ENCODE measurements around the gene OR6B3.

Gene OR6B3

GRCh38 chr2:240077442-240077841, 24.1 kb upstream of the OR6B3 start:
- no peaks in the 10 kb centered on the region for H3K27me3 ChIP-seq (ENCODE audit: low read length)
- no peak overlapping the region for H3K9ac ChIP-seq (ENCODE audit: low read length)
- H3F3A ChIP-seq (ENCODE audit: insufficient read depth), result no peaks in the 10 kb centered on the region
- peaks cover 12% of the 10 kb centered on the region; the same call in 1 of the 2 replicates for H3K9me3 ChIP-seq (ENCODE audit: insufficient read depth, low read length)
- H3K27ac ChIP-seq (ENCODE audit: low read depth, low read length), result no peak overlapping the region
- no peak for TF ChIP-seq EZH2phosphoT487 (conservative IDR thresholded peaks at IDR 0.05; ENCODE audit: low read length)
- TF ChIP-seq, protein P1, sequence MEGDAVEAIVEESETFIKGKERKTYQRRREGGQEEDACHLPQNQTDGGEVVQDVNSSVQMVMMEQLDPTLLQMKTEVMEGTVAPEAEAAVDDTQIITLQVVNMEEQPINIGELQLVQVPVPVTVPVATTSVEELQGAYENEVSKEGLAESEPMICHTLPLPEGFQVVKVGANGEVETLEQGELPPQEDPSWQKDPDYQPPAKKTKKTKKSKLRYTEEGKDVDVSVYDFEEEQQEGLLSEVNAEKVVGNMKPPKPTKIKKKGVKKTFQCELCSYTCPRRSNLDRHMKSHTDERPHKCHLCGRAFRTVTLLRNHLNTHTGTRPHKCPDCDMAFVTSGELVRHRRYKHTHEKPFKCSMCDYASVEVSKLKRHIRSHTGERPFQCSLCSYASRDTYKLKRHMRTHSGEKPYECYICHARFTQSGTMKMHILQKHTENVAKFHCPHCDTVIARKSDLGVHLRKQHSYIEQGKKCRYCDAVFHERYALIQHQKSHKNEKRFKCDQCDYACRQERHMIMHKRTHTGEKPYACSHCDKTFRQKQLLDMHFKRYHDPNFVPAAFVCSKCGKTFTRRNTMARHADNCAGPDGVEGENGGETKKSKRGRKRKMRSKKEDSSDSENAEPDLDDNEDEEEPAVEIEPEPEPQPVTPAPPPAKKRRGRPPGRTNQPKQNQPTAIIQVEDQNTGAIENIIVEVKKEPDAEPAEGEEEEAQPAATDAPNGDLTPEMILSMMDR (IDR thresholded peaks at IDR 0.05; ENCODE audit: insufficient read depth, low read length, poor library complexity, severe bottlenecking), result no peak
- H3K9me2 ChIP-seq (replicated peaks; ENCODE audit: insufficient read depth, low read length), result no peaks in the 10 kb centered on the region
- no peaks in the 10 kb centered on the region for H4K20me1 ChIP-seq (ENCODE audit: low read depth, low read length)
- H3K79me2 ChIP-seq (ENCODE audit: insufficient read depth, low read length), result no peaks in the 10 kb centered on the region
- no peak overlapping the region for H3K4me2 ChIP-seq (ENCODE audit: low read depth, low read length, poor library complexity, severe bottlenecking)
- no peak overlapping the region for H2AFZ ChIP-seq (ENCODE audit: low read depth, low read length, severe bottlenecking)
- H3K4me3 ChIP-seq (ENCODE audit: insufficient read depth, low read length, poor library complexity, severe bottlenecking), result no peak overlapping the region
- H3K36me3 ChIP-seq (ENCODE audit: low read length), result no peaks in the 10 kb centered on the region

DNA sequence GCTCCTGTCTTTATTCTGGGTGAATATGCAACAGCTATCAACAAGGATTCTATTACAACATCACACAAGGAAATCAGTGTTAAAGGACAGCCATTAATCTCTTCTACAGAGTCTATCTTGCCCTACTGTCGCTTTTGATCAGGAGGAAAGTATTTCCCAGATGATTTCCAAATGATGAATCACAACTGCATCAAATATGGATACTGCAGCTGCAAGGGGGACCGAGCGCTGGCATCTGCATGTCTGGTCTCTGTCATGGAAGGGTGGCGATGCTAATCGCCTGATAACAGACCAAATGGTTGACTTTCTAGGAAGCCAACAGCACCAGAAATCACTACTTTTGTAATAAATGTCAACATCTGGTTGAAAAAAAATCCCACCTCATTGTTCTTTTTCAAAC, 21.2 kb upstream of the OR6B3 start:
- Histone ChIP-seq H3K79me2 (ENCODE audit: insufficient read depth, low read length) (no peaks in the 10 kb centered on the region), H3F3A (ENCODE audit: insufficient read depth) (no peaks in the 10 kb centered on the region)
- TF ChIP-seq, protein P1 (IDR thresholded peaks at IDR 0.05; ENCODE audit: insufficient read depth, low read length, poor library complexity, severe bottlenecking), result no peak
- no peak for TF ChIP-seq EZH2phosphoT487 (conservative IDR thresholded peaks at IDR 0.05; ENCODE audit: low read length)

GRCh38 chr2:240070907-240071306, 17.6 kb upstream of the OR6B3 start:
- Histone ChIP-seq H3K79me2 (ENCODE audit: insufficient read depth, low read length) (no peaks in the 10 kb centered on the region), H3F3A (ENCODE audit: insufficient read depth) (no peaks in the 10 kb centered on the region), H3K27ac (ENCODE audit: low read depth, low read length) (no peak overlapping the region), H3K27me3 (ENCODE audit: low read length) (no peaks in the 10 kb centered on the region), H3K9me3 (ENCODE audit: insufficient read depth, low read length) (no peaks in the 10 kb centered on the region), H2AFZ (ENCODE audit: low read depth, low read length, severe bottlenecking) (no peak overlapping the region), H3K4me2 (ENCODE audit: low read depth, low read length, poor library complexity, severe bottlenecking) (no peak overlapping the region), H4K20me1 (ENCODE audit: low read depth, low read length) (no peaks in the 10 kb centered on the region), H3K4me3 (ENCODE audit: insufficient read depth, low read length, poor library complexity, severe bottlenecking) (no peak overlapping the region), H3K9me2 (replicated peaks; ENCODE audit: insufficient read depth, low read length) (no peaks in the 10 kb centered on the region), H3K9ac (ENCODE audit: low read length) (no peak overlapping the region), H3K36me3 (ENCODE audit: low read length) (no peaks in the 10 kb centered on the region)
- TF ChIP-seq, protein P1 (IDR thresholded peaks at IDR 0.05; ENCODE audit: insufficient read depth, low read length, poor library complexity, severe bottlenecking), result no peak
- no peak for TF ChIP-seq EZH2phosphoT487 (conservative IDR thresholded peaks at IDR 0.05; ENCODE audit: low read length)

More for the DNA sequence above, 21.2 kb upstream of the OR6B3 start:
- Histone ChIP-seq H3K27me3 (ENCODE audit: low read length) (no peaks in the 10 kb centered on the region), H3K9me2 (replicated peaks; ENCODE audit: insufficient read depth, low read length) (no peaks in the 10 kb centered on the region), H4K20me1 (ENCODE audit: low read depth, low read length) (no peaks in the 10 kb centered on the region), H3K27ac (ENCODE audit: low read depth, low read length) (no peak overlapping the region), H3K4me2 (ENCODE audit: low read depth, low read length, poor library complexity, severe bottlenecking) (no peak overlapping the region), H3K9me3 (ENCODE audit: insufficient read depth, low read length) (peaks cover 12% of the 10 kb centered on the region; the same call in 1 of the 2 replicates), H3K9ac (ENCODE audit: low read length) (no peak overlapping the region), H2AFZ (ENCODE audit: low read depth, low read length, severe bottlenecking) (no peak overlapping the region), H3K36me3 (ENCODE audit: low read length) (no peaks in the 10 kb centered on the region), H3K4me3 (ENCODE audit: insufficient read depth, low read length, poor library complexity, severe bottlenecking) (no peak overlapping the region)

Measured in SU-DHL-6 (cell line).